Testis (tissue), 3 donors: ENCODE measurements around the gene HOXD13. TPM values are rescaled to one million over a fixed set of nuclear protein-coding genes. Genes with fewer than 3 reads are reported as not detected.
A peak's percentile ranks its signal among the peaks of the same experiment; 100 is the strongest.

Experiments used
- DNase-seq: peaks from one replicate; pipeline ENCODE4 v3.0.0-alpha.2; 2019
- H3K27ac ChIP-seq, 2 donors: fragments of 200-600 bp; sonication (generic); one replicate each; pipeline ENCODE4 v1.5.1; 2019
- H3K27me3 ChIP-seq: fragments of 200-600 bp; sonication (generic); one replicate; pipeline ENCODE4 v1.5.1; 2019
- H3K36me3 ChIP-seq: fragments of 200-600 bp; sonication (generic); one replicate; pipeline ENCODE4 v1.5.1; 2017; ENCODE audit warnings: low read depth; ENCODE audit errors: missing control alignments
- H3K4me1 ChIP-seq: fragments of 200-600 bp; sonication (generic); one replicate; pipeline ENCODE4 v1.5.1; 2019
- H3K4me3 ChIP-seq, 2 donors: fragments of 200-600 bp; sonication (generic); one replicate each; pipeline ENCODE4 v1.5.1; 2017 to 2019
- H3K9me3 ChIP-seq: fragments of 200-600 bp; sonication (generic); one replicate; pipeline ENCODE4 v1.5.1; 2017
- POLR2A ChIP-seq: fragments of 450-650 bp; IDR thresholded peaks from one replicate; pipeline ENCODE4 v1.6.1; 2017; ENCODE audit warnings: antibody characterized with exemption, mild to moderate bottlenecking, moderate library complexity
- WGBS, 2 donors: methylation state at CpG; one replicate each; pipeline ENCODE4 v1.1.5; 2018; 5-methylcytosine and 5-hydroxymethylcytosine counted together
- intact Hi-C: fragments of 100-400 bp; cut with DNase I; formaldehyde crosslinking; loops from one replicate; pipeline ENCODE4 v1.15.1; 2023; ENCODE audit warnings: low total_unique reads
- polyA plus RNA-seq: library from polyadenylated mRNA; stranded (reverse); fragments of 350-450 nt; fragmentation: Illumina TruSeq; extraction: RNeasy Lipid Tissue Mini Kit (QIAGEN cat#74804); gene quantifications from one replicate; pipeline ENCODE4 v1.2.3, GENCODE V29; 2014; ENCODE audit warnings: low read depth, low replicate concordance; ENCODE audit not compliant: insufficient read depth
- total RNA-seq, 2 donors: library from RNA; depleted of rRNA; stranded (reverse); fragments of >200 nt; gene quantifications; one replicate each; pipeline ENCODE4 v1.2.3, GENCODE V29; 2016
- TF ChIP-seq, protein P1 (sequence below), 3 experiments: fragments of 450-650 bp in 2 of 3; fragments of 200-600 bp in 1 of 3; sonication (generic) in 1 of 3; IDR thresholded peaks; one replicate each; pipeline ENCODE4 v1.5.1; 2016 to 2019; ENCODE audit warnings: antibody characterized with exemption in 3 of 3, mild to moderate bottlenecking in 2 of 3, moderate library complexity in 1 of 3

The HOXD13 gene
- total and polyA plus RNA-seq, 3 donors from 2014 or later = 0.31 to 0.36 TPM; not detected in 1

DNA sequence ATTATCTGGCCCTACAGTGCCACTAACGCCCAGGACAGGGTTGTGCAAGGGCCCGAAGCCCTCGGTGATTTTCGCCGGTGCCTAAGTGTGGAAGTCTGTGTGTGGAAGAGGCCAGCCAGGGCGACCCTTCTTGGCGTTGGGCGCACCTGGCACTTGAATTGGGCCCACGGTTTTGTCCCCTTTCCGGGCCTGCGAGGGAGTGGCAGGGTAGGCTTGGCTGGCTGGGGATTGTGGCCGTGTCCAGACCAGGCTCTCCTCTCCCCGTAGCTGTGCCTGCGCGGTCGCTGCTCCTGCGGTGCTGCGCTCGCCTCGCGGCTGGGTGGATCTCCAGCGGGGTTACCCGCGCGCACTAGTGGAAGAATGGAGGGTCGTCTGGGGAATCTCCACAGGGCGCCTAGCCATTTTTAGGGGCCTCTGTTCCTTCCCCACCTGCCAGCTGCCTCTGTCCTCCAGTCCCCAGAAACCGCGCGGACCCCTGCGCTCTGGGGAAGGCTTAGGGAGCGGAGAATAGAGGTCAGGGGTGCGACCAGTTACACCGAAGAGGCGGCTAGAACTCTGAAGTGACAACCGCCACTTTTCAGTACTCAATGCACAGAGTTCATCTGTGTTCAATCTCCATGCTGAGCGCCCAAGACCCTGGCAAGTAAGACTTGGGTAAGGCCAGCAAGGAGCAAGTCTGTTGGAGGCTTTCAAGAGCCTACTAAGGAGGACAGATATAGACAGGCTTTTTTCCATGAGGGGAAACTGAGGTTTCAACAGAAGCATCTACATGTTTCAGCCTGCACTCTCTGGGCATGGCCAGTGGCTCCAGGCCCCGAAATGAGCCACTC lies 24.7 kb upstream of the HOXD13 start:
- TF ChIP-seq, protein P1, sequence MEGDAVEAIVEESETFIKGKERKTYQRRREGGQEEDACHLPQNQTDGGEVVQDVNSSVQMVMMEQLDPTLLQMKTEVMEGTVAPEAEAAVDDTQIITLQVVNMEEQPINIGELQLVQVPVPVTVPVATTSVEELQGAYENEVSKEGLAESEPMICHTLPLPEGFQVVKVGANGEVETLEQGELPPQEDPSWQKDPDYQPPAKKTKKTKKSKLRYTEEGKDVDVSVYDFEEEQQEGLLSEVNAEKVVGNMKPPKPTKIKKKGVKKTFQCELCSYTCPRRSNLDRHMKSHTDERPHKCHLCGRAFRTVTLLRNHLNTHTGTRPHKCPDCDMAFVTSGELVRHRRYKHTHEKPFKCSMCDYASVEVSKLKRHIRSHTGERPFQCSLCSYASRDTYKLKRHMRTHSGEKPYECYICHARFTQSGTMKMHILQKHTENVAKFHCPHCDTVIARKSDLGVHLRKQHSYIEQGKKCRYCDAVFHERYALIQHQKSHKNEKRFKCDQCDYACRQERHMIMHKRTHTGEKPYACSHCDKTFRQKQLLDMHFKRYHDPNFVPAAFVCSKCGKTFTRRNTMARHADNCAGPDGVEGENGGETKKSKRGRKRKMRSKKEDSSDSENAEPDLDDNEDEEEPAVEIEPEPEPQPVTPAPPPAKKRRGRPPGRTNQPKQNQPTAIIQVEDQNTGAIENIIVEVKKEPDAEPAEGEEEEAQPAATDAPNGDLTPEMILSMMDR (IDR thresholded peaks at IDR 0.05) = no peak
- TF ChIP-seq POLR2A = no peak
- Histone ChIP-seq H3K9me3 (no peaks in the 10 kb centered on the region), H3K27me3 (no peaks in the 10 kb centered on the region), H3K4me1 (peaks cover 17% of the 10 kb centered on the region), H3K27ac (no peak overlapping the region), H3K36me3 (no peaks in the 10 kb centered on the region), H3K4me3 (peak overlapping the region; percentile 9 to 27)
- DNase-seq = no peak
- WGBS, 2 donors = 2 to 10% methylated on average over 10 to 37 of the region's 38 CpGs
- intact Hi-C loops = no loop called here

DNA sequence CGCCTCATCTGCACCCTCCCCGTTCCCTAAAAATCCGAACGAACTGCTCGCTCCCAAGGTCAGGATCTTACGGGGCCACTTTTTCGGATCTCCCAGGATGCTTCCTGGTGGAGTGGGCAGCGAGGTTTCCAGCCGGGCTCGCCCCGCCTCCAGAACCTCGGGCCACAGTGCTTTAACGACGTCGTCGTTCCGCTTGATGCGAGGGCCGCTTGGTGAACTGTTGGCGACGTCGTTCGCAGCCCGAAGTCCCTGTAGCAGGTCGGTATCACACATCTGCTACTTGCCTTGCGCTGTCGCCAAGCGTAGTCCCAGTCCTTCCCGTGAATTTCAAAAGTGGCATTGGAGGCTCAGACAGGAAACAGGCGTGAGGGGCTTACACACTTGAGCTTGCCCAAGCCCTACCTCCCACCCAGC lies 24.1 kb upstream of the HOXD13 start:
- no peak overlapping the region for H3K4me3 ChIP-seq
- DNase-seq = no peak
- 2 to 5% methylated on average over 25 to 30 of the region's 30 CpGs for WGBS, 2 donors
- peaks cover 17% of the 10 kb centered on the region for H3K4me1 ChIP-seq
- no peak overlapping the region for H3K27ac ChIP-seq
- no peaks in the 10 kb centered on the region for H3K27me3 ChIP-seq
- H3K9me3 ChIP-seq = no peaks in the 10 kb centered on the region
- intact Hi-C loops = no loop called here
- H3K36me3 ChIP-seq = no peaks in the 10 kb centered on the region
- TF ChIP-seq, protein P1 (IDR thresholded peaks at IDR 0.05) = no peak
- no peak for TF ChIP-seq POLR2A

DNA sequence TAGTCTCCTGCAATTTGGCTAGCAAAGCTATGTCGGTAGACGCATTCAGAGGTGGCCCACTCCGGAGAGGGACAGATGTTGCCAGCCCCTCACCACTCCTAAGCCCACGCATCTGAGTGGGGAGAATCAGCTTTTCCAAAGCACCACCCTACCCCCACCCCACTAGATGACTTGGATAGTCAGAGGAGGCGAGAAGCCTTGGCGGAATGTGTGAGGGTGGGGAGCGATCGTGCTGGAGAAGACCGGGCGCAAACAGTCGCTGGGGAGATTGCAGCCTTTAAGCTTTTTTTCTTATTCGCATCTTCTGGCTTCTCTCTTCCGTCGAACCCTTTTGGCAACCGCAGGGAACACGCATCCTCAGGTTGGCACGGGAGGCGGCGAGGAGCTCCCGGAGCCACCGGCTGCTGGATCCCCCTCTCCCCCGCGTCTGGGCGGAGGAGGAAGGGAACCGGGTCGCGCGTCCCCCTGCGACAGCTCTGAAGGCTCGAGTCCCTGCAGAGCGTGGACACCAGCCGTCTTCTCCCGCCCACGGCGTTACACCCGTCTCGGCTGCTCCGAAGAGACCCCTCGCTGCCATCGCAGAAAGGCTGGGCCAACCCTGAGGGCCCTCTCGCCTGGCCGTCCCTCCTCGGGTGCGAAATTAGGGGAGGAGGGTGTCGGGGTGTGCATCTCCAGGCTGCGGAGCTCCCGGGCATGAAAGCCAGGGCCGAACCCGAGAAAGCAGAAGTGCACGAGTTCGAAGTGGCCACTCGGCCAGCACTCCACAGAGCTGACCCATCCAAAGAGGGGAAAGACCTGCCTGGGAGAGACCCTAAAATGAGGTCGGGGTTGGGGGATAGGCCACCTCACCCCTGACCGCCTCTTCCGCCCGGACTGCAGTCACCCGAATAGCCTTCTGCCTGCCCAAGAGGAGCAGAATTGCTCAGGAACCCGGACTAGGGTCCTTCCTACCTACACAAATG lies 20.9 kb upstream of the HOXD13 start:
- H3K36me3 ChIP-seq = no peaks in the 10 kb centered on the region
- H3K27me3 ChIP-seq = no peaks in the 10 kb centered on the region
- H3K4me1 ChIP-seq = peaks cover 16% of the 10 kb centered on the region
- no peaks in the 10 kb centered on the region for H3K9me3 ChIP-seq
- WGBS, 2 donors = 19 to 20% methylated on average over 27 to 52 of the region's 58 CpGs
- no peak for DNase-seq
- H3K4me3 ChIP-seq = no peak overlapping the region
- H3K27ac ChIP-seq = no peak overlapping the region
- TF ChIP-seq POLR2A = no peak
- TF ChIP-seq, protein P1 (IDR thresholded peaks at IDR 0.05) = no peak
- intact Hi-C loops = no loop called here

DNA sequence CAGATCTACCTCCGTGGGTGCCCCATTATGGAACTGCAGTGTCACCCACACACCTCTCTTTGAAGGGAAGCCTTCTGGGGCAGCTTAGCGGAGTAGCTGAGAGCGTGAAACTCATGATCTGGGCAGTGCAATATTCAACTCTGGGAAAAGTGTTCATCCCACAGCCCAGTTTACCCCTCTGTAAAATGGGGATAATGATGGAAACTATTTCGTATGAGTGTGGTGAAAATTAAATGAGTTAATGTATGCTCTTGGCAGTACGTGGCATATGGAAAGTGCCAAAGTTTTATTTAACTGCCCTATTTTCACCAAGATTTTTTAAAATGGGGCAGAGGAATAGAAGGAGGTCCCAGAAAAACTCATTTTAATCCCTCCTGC lies 20.2 kb upstream of the HOXD13 start:
- Histone ChIP-seq H3K27ac (no peak overlapping the region), H3K4me3 (no peak overlapping the region), H3K36me3 (no peaks in the 10 kb centered on the region), H3K4me1 (peaks cover 9% of the 10 kb centered on the region), H3K27me3 (no peaks in the 10 kb centered on the region), H3K9me3 (no peaks in the 10 kb centered on the region)
- intact Hi-C loops = no loop called here
- DNase-seq = no peak
- WGBS, 2 donors = 19 to 28% methylated on average over 5 of the region's 5 CpGs
- TF ChIP-seq, protein P1 (IDR thresholded peaks at IDR 0.05) = no peak
- TF ChIP-seq POLR2A = no peak
